ENCODE results near the gene ESRP2.

DNA sequence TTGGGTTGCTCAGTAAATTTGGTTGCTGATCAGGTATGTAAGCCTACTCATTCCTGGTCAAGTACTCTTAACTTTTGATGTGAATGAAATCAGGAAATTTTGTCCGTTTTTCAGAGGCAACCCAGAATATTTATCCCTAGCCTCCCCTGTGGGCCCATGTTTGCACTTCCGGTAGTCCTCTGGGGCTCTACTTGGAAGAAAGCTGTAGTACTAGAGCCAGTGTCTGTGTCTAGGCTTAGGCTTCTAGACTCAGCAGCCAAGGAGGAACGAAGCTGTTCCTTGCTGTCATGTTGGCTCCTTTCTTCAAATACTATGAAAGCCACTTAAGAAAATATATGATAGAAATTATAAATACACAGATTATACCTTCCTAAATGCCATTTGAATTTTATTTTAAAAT lies 21.2 kb downstream of the ESRP2 start:
- TF ChIP-seq, protein P1, sequence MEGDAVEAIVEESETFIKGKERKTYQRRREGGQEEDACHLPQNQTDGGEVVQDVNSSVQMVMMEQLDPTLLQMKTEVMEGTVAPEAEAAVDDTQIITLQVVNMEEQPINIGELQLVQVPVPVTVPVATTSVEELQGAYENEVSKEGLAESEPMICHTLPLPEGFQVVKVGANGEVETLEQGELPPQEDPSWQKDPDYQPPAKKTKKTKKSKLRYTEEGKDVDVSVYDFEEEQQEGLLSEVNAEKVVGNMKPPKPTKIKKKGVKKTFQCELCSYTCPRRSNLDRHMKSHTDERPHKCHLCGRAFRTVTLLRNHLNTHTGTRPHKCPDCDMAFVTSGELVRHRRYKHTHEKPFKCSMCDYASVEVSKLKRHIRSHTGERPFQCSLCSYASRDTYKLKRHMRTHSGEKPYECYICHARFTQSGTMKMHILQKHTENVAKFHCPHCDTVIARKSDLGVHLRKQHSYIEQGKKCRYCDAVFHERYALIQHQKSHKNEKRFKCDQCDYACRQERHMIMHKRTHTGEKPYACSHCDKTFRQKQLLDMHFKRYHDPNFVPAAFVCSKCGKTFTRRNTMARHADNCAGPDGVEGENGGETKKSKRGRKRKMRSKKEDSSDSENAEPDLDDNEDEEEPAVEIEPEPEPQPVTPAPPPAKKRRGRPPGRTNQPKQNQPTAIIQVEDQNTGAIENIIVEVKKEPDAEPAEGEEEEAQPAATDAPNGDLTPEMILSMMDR (IDR thresholded peaks at IDR 0.05): no peak
- no peak for TF ChIP-seq POLR2A (IDR thresholded peaks at IDR 0.05)
